HG02759 (cell line): ENCODE measurements around the gene ASPDH.

Experiments
- ATAC-seq: cut with Tn5 transposase; IDR thresholded peaks from one replicate; pipeline ENCODE4 v1.9.1; 2021; ENCODE audit warnings: mild to moderate bottlenecking, moderate library complexity; ENCODE audit not compliant: unreplicated experiment

Gene ASPDH

DNA sequence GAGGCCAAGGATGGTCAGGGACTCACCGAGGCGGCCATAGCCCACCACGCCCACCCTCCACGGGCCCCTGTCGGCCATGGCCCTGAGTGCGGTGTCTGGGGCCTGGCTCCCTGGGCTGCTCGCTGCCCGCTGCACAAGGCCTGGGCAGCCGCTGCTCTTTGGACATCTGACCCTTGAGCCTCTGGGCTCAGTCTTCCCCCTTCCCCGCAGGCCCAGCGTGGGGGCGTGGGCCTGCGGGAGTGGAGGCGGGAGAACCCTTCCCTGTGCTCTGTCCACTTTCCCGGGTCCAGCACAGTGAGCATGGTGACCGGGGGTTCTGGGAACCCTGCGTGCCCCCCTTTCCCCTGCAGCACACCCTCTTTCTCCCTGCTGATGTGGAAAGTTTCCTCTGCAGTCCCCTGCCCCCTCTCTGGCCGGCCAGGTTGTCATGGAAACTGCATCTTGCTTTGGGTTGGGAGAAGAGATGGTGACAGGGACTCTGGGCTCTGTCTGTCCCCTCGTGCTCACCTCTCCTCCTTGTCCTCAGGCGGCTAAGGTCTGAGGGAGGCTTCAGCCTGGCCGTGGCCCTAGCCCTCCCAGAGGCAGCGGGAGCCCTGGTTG, at the start of gene ASPDH:
ASPDH (minus strand) TSS at position 168 of the 600 bp plus-strand sequence; CDS start at position 78, 90 bp downstream.
- ATAC-seq = no peak

DNA sequence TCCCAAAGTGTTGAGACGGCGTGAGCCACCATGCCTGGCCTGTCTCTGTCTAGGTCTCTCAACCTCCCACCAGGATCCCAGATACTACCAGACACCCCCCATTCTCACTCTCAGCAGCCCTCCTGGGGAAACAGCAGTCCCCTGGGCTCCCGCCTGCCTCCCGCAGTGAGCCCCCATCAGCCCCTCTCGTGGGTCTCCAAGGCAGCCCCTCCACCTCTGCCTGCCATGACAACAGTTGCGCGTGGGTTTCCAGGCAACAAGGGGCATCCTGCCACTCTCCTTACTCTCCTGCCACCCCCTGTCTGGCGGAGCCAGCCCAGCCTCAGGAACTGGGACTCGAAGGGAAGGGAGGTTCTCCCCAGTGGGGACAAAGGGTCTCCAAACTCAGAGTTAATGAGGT, 49.3 kb upstream of the ASPDH start:
- no peak for ATAC-seq

GRCh38 chr19:50562329-50562728, 48.6 kb upstream of the ASPDH start:
- no peak for ATAC-seq

DNA sequence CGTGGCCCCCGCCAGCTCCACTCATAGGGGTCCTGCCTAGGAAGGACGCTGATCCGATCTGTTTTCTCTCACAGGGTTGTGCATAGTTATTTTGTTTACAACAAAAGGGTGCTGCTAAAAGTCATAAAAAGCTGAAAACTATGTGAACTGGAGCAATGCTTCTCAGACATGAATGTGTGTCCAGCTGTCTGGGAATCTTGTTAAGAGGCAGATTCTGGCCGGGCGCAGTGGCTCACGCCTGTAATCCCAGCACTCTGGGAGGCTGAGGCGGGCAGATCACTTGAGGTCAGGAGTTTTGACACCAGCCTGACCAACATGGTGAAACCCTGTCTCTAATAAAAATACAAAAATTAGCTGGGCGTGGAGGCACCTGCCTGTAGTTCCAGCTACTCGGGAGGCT, 45.9 kb upstream of the ASPDH start:
- no peak for ATAC-seq

DNA sequence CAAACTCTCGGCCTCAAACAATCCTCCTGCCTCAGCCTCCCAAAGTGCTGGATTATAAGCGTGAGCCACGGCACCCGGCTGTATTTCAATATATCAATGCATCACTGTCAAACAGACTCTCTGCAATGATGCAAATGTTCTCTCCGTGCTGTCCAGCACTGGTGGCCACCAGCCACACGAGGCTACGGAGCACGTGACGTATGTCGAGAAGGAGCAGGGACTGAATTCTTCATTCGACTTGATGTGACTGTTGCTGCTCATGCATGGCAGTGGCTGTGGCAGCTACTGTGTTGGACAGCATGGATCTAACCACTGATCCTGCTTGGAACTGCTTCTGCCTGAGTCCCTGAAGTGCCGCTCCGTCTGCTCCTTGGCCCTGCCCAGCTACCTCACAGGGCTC, 44.7 kb upstream of the ASPDH start:
- ATAC-seq = no peak

- ATAC-seq = no peak
Measured at GRCh38 chr19:50558039-50558438, 44.3 kb upstream of the ASPDH start.

DNA sequence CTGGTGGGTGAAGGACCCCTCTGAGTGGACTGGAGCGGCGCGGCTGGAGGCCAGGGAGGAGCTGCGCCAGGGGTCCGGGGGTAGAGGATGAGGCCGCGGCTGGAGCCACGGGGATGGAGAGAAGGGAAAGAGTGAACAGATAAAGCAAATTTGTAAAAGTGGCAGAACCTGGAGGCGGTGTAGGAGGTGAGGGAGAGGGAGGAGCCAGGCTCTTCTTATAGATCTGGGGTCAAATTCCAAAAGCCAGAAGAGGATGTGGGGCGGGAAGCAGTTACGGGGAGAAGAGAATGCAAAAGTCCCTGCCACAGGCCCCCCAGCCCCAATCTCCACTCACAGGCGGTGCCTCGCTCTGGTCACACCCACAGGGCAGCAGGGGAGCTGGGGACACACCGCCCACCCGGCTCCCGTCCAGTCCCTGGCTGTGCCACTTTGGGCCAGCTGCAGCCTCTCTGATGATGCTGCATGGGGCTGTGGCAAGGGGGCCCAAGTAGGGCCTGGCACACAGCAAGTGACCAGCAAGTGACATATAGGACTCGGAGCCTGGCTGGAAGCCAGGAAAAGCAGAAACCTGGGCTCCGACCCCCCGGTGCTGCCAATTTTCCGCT, 43.4 kb upstream of the ASPDH start:
- ATAC-seq = no peak

DNA sequence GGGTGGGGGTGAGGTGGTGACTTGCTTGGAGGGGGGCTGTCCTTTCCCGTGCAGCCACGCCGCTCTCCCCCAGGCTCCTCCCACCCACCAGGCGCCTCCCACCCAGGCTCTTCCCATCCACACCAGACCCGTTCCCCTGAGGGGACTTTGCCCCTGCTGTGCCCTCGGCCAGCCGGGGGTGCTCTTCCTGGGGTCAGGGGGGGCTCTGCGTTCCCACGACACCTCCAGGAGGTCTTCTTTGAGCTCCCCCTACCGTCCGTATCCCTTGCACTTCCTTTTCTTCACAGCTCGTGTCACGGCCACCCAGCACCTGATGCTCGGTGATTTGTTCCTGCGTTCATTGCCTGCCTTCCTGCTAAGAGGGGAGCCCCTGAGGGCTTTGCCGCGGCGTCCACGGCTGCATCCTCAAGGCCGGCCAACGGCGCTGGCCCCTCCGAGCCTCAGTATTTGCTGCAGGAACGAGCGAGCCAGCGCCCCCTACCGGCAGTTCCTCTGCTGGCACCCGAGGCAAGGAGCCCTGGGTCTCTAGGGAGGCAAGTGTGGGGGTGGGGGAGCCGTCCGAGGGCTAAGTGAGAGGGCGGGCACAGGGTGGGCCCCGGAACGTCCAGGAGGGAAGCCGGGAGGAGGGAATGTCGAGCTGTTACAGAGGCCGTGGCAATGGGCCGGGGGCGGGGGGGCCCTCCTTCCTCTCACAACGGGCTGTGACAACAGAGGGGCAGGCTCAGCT, 42.7 kb upstream of the ASPDH start:
- ATAC-seq = no peak

- ATAC-seq = no peak
Measured at GRCh38 chr19:50555450-50556281, 42.0 kb upstream of the ASPDH start.

GRCh38 chr19:50555033-50555432, 41.3 kb upstream of the ASPDH start:
- no peak for ATAC-seq

DNA sequence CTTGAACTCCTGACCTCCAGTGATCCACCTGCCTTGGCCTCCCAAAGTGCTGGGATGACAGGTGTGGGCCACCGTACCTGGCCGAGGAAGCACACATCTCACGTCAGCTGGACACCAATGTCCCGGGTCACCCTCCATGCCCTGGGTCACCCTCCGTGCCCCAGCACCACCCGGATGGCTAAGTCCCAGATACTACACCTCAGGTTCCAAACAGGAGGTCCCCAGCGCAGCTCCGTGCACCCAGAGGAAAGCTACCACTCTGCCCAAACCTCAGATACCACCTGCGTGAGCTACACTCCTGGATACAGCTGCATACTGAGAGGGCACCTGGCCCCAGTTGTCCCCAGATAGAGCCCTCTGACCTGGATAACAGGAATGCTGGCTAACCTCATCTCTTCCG, 40.5 kb upstream of the ASPDH start:
- no peak for ATAC-seq

DNA sequence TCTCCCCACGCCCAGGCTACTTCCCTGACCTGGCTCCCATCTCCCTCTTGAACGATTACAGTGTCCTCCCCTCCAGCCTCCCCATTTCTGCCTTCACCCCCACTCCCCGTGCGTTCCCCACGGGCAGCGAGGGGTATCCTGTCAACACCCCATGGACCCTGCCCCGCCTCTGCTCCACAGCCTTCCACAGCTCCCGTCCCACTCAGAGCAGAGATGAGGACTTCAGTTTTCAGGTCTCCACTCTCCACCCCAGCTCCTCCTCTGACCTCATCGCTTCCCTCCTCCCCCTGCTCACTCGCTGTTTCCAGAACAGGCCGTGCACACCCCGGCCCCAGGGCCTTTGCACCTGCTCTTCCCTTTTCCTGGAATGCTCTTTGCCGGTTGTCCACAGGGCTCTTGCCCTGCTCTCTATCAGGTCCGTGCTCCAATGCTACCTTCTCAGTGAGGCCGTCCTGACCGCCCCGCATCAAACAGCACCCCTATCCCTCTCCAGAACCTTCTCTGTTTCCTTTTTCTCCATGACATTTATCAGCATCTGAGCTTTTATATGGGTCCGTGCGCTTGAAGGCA, 39.5 kb upstream of the ASPDH start:
- no peak for ATAC-seq

GRCh38 chr19:50552540-50552939, 38.8 kb upstream of the ASPDH start:
- ATAC-seq = no peak

DNA sequence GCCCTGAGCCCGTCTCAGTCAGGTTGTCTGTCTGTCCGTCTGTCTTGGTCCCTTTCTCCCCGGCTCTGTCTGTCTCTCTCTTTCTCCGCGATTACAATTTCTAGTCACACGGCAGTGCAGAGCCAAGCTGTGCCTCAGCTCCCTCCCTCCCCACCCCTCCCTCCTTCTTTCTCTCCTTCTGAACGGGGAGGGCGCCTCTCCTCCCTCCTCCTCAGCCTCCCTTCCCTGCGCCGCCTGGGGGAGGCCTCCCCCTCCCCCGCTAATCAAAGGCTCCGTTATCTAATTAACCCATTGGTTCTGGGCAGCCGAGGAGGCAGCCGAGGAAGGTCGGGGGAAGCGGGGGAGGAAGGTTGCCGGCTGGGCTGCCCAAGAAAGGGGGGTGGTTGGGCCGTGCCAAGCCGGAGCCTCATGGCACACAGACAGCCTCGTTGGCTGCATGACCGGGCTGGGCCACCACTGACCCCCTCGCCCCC, 38.0 kb upstream of the ASPDH start:
- ATAC-seq = no peak

DNA sequence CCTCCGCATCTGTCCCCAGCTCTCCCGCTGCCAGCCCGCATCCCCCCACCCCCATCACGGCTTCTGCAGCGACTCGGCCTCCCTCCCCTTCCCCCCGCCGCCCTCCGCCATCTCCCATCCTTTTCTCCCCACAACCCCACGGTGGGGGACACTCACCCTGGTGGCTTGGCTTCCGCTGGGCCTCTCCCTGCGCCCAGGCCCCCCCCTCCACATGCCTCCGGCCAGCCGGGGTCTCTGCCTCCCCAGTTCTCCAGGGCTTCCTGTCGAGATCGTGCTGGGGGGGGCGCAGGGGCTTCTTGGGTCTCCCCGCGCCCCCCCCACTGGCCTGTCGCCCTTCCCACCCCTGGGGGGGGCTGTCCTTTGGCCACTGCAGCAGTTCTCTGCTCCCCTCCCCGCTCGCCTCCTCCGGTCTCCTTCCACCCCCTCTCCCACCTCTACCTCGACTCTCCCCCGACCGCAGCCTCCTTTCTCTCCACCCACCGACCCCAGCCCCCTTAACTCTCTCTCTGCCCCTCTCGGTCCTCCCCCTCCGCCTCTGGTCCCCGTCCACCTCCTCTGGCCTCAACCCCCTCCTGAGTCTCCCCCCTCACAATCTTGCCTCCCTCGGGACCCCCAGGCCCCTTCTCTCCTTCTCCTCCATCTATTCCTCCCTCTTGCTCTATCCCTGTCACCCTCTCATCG, 37.5 kb upstream of the ASPDH start:
- ATAC-seq = no peak

GRCh38 chr19:50550594-50550966, 36.9 kb upstream of the ASPDH start:
- no peak for ATAC-seq

DNA sequence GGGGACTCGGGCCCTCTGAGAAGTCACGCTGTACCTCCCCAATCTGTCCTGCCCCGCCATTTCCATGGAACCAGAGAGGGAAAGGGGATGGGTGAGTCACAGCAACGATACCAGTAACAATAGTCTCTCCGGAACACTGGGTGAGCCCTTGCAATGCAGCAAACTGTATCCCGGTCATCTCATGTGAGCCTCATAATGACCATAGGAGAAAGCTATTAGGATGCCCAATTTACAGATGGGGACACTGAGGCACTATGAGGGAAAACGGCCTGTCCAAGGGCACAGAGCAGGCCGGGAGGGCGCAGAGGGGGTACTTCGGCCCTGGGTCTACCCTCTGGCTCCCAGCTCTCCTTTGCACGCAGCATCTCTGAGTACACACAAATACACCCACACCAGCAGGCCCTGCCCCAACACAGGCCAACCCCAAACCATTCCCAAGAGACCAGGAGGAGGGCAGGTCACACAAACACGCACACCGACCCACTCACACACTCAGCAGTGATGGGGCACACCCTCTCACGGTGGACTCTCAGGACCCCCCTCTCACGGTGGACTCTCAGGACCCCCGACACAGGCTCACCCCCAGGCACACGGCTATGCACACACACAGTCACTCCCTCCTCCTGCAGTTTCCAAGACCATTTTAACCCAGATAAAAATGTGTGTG, 36.3 kb upstream of the ASPDH start:
- ATAC-seq = no peak

DNA sequence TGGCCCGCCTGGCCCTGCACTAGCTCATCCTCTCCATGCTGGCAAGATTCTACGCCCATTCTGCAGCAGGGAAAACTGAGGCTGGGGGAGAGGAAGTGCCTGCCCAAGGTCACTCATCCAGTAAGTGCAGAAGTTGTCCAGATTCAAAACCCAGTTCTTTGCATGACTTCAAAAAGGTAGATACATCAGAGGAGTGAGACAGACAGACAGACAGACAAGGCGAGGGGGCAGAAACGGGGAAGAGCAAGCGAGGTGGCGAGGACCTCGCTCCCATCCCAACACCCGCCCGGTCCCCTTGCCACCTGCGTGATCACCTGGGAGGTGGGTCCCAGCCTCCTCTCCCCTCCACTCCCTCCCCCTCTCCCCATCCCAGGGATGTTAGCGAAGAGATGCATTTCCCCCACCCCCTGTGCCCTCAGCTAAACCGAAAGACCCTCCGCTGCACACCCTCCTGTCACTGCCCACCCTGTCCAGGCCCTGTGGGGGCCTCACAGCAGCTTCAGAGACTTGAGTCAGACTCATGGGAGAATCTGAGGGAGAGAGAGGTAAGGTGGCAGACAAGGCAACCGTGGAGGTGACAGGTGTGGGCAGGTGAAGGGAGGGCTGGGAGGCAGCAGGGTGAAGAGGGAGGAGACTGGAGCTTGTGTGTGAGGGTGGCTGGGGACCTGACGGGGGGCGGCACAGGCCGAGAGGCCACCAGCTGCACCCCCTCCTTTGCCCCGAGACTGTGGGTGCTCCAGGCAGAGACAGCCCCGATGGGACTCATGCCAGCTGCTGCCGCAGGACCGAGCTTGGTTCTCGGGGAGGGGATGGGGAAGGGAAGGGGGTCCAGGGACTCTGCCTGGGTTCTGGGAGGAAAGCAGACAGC, 35.6 kb upstream of the ASPDH start:
- no peak for ATAC-seq
